ENCODE results near the gene GIGYF2. TPM values are rescaled to one million over a fixed set of nuclear protein-coding genes. Genes with fewer than 3 reads are reported as not detected.
"Not testable (repeated sequence)": the region's sequence is repeated elsewhere in the genome, so short reads cannot be mapped to it uniquely, and the experiment has no call there.

The GIGYF2 gene
- total and polyA plus RNA-seq, 5 experiments from 2014 or later, result 18.1 to 86.5 (median 31.1) TPM

DNA sequence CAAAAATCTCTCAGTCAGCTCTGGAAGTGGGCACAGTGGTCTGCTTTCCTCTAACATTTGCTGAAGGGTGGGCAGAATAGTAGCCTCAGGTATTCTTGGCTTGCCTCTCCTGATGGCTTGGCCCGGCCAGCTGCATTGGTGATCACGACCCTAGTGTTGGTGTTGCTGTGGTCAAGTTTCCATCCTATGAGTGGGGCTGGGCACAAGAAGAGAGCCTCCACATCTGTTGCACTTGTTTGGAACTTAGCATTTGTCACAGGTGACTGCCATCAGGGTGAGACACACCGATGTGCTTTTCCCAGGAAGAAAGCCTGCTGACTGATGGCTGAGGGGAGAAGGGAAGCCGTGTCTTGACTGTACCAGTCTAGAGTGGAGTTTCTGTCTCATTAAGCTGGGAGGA, 139.8 kb downstream of the GIGYF2 start:
- DNase-seq (no peak), ATAC-seq (no peak)
- Mint-ChIP-seq H3K27me3 (no peaks in the 10 kb centered on the region), H3K36me3 (peaks cover 7 to 86% (median 19%) of the 10 kb centered on the region in 3 donors), H3K9me3 (no peaks in the 10 kb centered on the region), H3K4me1 (peaks cover 17 to 41% (median 36%) of the 10 kb centered on the region in 4 donors), H3K4me3 (peak overlapping the region in 1 of 10 donors; percentile 36), H3K27ac (peak overlapping the region in 7 of 10 donors; percentile 41 to 88 (median 69))
- POLR2A ChIA-PET, result no interaction called here

DNA sequence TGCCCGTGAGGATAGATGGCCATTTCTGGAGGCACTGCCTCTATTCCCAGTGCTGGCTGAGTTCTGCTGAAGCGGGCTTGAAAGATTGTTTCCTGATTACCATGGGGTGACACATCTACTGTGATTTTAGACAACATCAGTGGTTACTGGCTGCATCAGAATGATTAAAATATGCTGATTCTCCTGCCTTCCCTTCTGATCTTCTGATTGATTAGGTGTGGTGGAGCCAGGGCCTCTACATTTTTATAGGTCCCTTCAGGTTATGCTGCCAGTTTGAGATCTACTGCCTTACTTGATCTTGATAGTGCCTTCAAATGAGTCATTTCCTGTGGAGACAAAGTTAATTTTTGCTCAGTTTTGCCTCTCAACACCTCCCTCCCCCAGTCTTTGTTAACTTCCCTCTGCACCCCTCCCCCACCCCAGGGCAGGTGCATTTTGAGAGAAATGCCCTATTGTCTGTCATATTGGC, 141.3 kb downstream of the GIGYF2 start:
- DNase-seq, result peak in 4 of 10 donors; percentile 10 to 67 (median 30)
- Mint-ChIP-seq H3K27me3 (no peaks in the 10 kb centered on the region), H3K9me3 (no peaks in the 10 kb centered on the region), H3K4me3 (peak overlapping the region in 8 of 10 donors; percentile 17 to 72 (median 45)), H3K36me3 (peaks cover 7 to 88% (median 16%) of the 10 kb centered on the region in 3 donors), H3K27ac (peak overlapping the region; percentile 1 to 92 (median 80)), H3K4me1 (peaks cover 20 to 41% (median 33%) of the 10 kb centered on the region in 4 donors)
- POLR2A ChIA-PET, result no interaction called here
- ATAC-seq, result peak; percentile 70 to 82

DNA sequence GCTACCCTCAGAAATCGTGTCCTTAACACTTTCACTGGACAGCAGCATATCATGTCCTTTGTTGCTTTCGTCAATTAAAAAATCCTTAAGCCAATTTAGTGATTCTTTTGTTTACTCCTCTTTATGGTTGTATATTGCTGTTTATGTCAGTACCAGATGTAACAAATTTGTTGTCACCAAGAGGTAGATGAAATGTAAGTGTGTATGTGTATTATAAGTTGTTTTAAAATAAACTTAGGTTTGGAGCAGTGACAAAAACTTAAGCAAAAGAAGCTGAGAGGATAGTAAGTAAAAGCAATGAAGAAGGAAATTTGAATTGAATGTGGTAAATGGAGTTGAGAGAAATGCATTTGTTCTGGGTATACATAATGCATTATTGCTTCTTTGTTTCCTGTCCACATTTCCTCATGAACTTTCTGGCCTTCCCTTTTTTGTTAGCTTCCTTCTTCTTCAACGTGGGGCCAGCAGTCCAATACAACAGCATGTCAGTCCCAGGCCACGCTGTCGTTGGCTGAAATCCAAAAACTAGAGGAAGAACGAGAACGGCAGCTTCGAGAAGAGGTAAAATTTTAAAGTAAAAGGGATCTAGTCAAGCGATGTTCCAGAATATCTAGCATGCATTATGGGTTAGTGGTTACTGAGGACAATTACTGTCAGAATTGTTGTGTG, 142.4 kb downstream of the GIGYF2 start:
- POLR2A ChIA-PET, result no interaction called here
- Mint-ChIP-seq H3K36me3 (peaks cover 7 to 88% (median 18%) of the 10 kb centered on the region in 3 donors), H3K4me1 (peaks cover 19 to 41% (median 32%) of the 10 kb centered on the region in 4 donors)

GRCh38 chr2:232842689-232843088, 145.6 kb downstream of the GIGYF2 start:
- no peaks in the 10 kb centered on the region for H3K9me3 Mint-ChIP-seq
- H3K4me3 Mint-ChIP-seq, result no peak overlapping the region
- H3K36me3 Mint-ChIP-seq, result peaks cover 7 to 91% (median 22%) of the 10 kb centered on the region in 3 donors
- DNase-seq, result no peak
- POLR2A ChIA-PET, result interaction anchor here (0.5 to 0.6 kb wide), 4 partner anchors 32 to 238 kb away, joined by 3 to 4 read pairs (median 3); no protein-coding TSS in a partner anchor
- no peaks in the 10 kb centered on the region for H3K27me3 Mint-ChIP-seq
- H3K27ac Mint-ChIP-seq, result peak overlapping the region in 4 of 10 donors; percentile 15 to 84 (median 29)
- H3K4me1 Mint-ChIP-seq, result peaks cover 12 to 30% (median 21%) of the 10 kb centered on the region in 4 donors
- no peak for ATAC-seq

More for the DNA sequence above, 142.4 kb downstream of the GIGYF2 start:
- Mint-ChIP-seq H3K4me3 (no peak overlapping the region), H3K9me3 (no peaks in the 10 kb centered on the region), H3K27ac (peak overlapping the region in 9 of 10 donors; percentile 9 to 78 (median 53)), H3K27me3 (no peaks in the 10 kb centered on the region)
- ATAC-seq (no peak), DNase-seq (no peak)

GRCh38 chr2:232843834-232844233, 146.7 kb downstream of the GIGYF2 start:
- Mint-ChIP-seq H3K27ac (peak overlapping the region in 3 of 10 donors; percentile 44 to 84 (median 83)), H3K4me1 (peaks cover 3 to 18% (median 9%) of the 10 kb centered on the region in 4 donors), H3K36me3 (peaks cover 10 to 94% (median 24%) of the 10 kb centered on the region in 3 donors), H3K9me3 (no peaks in the 10 kb centered on the region), H3K27me3 (no peaks in the 10 kb centered on the region), H3K4me3 (no peak overlapping the region)
- POLR2A ChIA-PET, result no interaction called here
- ATAC-seq, result no peak
- no peak for DNase-seq

- DNase-seq (no peak), ATAC-seq (no peak)
- Mint-ChIP-seq H3K27ac (no peak overlapping the region), H3K9me3 (no peaks in the 10 kb centered on the region), H3K4me1 (peaks cover 0 to 3% (median 0%) of the 10 kb centered on the region in 4 donors), H3K4me3 (no peak overlapping the region), H3K36me3 (peaks cover 9 to 93% (median 18%) of the 10 kb centered on the region in 3 donors), H3K27me3 (no peaks in the 10 kb centered on the region)
- POLR2A ChIA-PET, result no interaction called here
These were observed 148.9 kb downstream of the GIGYF2 start for GRCh38 chr2:232846055-232846454.

DNA sequence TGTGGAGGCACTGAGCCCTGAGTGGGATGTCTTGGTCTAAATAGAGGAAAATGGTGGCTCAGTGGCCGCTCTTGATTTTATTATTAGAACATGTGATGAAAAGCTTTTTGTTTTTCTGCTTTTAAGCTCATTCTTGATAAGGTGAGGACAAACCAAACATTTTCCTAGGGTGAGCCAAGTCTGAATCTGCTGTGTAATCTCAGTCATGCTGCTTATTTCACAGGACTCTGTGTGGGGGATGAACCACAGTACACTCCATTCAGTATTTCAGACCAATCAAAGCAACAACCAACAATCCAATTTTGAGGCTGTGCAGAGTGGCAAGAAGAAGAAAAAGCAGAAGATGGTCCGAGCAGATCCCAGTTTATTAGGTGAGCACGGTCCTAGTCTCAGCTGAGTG, 152.9 kb downstream of the GIGYF2 start:
- H3K27ac Mint-ChIP-seq, result peak overlapping the region in 4 of 10 donors; percentile 29 to 70 (median 61)
- H3K9me3 Mint-ChIP-seq, result no peaks in the 10 kb centered on the region
- POLR2A ChIA-PET, result no interaction called here
- peaks cover 14 to 92% (median 14%) of the 10 kb centered on the region in 3 donors for H3K36me3 Mint-ChIP-seq
- H3K4me3 Mint-ChIP-seq, result no peak overlapping the region
- ATAC-seq, result no peak
- DNase-seq, result no peak
- H3K27me3 Mint-ChIP-seq, result no peaks in the 10 kb centered on the region
- H3K4me1 Mint-ChIP-seq, result peaks cover 0 to 6% (median 0%) of the 10 kb centered on the region in 4 donors

GRCh38 chr2:232852081-232852480, 154.9 kb downstream of the GIGYF2 start:
- DNase-seq, H3K9me3 Mint-ChIP-seq, H3K4me1 Mint-ChIP-seq, H3K27me3 Mint-ChIP-seq, H3K4me3 Mint-ChIP-seq, POLR2A ChIA-PET, ATAC-seq: not testable (repeated sequence)
- Mint-ChIP-seq H3K36me3 (peaks cover 13 to 92% (median 14%) of the 10 kb centered on the region in 3 donors), H3K27ac (peak overlapping the region in 5 of 10 donors; percentile 7 to 47 (median 32))

DNA sequence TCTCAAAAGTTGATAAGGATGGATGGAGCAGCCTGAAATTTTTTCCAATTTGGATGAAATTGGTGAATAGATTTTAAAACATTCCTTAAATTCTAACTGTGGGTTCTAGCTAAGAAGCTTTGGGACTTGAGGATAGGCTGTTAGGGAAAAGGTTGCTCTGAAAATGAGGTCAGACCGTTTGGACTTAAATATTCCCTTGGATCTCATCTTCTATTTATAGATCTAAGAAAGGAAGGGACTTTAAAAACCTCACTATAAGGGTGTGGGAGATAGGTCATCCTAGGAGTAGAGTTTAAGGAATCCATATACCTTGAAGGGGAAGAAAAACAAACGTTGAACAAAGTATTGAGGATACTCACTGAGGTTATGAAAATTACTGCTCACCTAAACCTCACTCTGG, 155.5 kb downstream of the GIGYF2 start:
- Mint-ChIP-seq H3K4me3 (no peak overlapping the region), H3K27ac (peak overlapping the region in 2 of 10 donors; percentile 40 to 74), H3K9me3 (no peaks in the 10 kb centered on the region), H3K27me3 (no peaks in the 10 kb centered on the region), H3K4me1 (peaks cover 0 to 6% (median 0%) of the 10 kb centered on the region in 4 donors), H3K36me3 (peaks cover 14 to 92% (median 16%) of the 10 kb centered on the region in 3 donors)
- POLR2A ChIA-PET, result no interaction called here
- DNase-seq (no peak), ATAC-seq (no peak)

- no peak for ATAC-seq
- POLR2A ChIA-PET, result interaction anchor here (1.1 kb wide), 1 partner anchor 397 kb away, joined by 3 read pairs; the partner anchor contains the start of gene ATG16L1
- H3K4me3 Mint-ChIP-seq, result no peak overlapping the region
- H3K9me3 Mint-ChIP-seq, result no peaks in the 10 kb centered on the region
- H3K27ac Mint-ChIP-seq, result peak overlapping the region in 1 of 10 donors; percentile 89
- peaks cover 10 to 93% (median 21%) of the 10 kb centered on the region in 3 donors for H3K36me3 Mint-ChIP-seq
- no peak for DNase-seq
- no peaks in the 10 kb centered on the region for H3K27me3 Mint-ChIP-seq
- H3K4me1 Mint-ChIP-seq, result peaks cover 0 to 6% (median 0%) of the 10 kb centered on the region in 4 donors
These were observed 157.0 kb downstream of the GIGYF2 start for GRCh38 chr2:232854082-232854481.

- H3K9me3 Mint-ChIP-seq, result no peaks in the 10 kb centered on the region
- POLR2A ChIA-PET, result no interaction called here
- H3K4me3 Mint-ChIP-seq, result no peak overlapping the region
- H3K27me3 Mint-ChIP-seq, result no peaks in the 10 kb centered on the region
- H3K36me3 Mint-ChIP-seq, result peaks cover 0 to 84% (median 22%) of the 10 kb centered on the region in 3 donors
- H3K4me1 Mint-ChIP-seq, result peaks cover 0 to 5% (median 0%) of the 10 kb centered on the region in 4 donors
- DNase-seq, result no peak
- no peak for ATAC-seq
- peak overlapping the region in 2 of 10 donors; percentile 31 to 40 for H3K27ac Mint-ChIP-seq
These were observed 160.0 kb downstream of the GIGYF2 start for GRCh38 chr2:232857158-232857563.

GRCh38 chr2:232859385-232859916, 162.3 kb downstream of the GIGYF2 start:
- H3K27ac Mint-ChIP-seq, result peak overlapping the region in 4 of 10 donors; percentile 33 to 75 (median 57)
- ATAC-seq (no peak), DNase-seq (no peak)
- no peaks in the 10 kb centered on the region for H3K27me3 Mint-ChIP-seq
- H3K4me3 Mint-ChIP-seq, result peak overlapping the region in 1 of 10 donors; percentile 10
- POLR2A ChIA-PET, result no interaction called here
- H3K4me1 Mint-ChIP-seq, result peaks cover 0 to 2% (median 0%) of the 10 kb centered on the region in 4 donors
- H3K36me3 Mint-ChIP-seq, result peaks cover 0 to 72% (median 19%) of the 10 kb centered on the region in 3 donors
- H3K9me3 Mint-ChIP-seq, result no peaks in the 10 kb centered on the region
